Occipital lobe (tissue), 2 donors: ENCODE measurements around the gene NLRP2B. TPM values are rescaled to one million over a fixed set of nuclear protein-coding genes. Genes with fewer than 3 reads are reported as not detected.
"Not testable (repeated sequence)": the region's sequence is repeated elsewhere in the genome, so short reads cannot be mapped to it uniquely, and the experiment has no call there.

Experiments
- DNase-seq: peaks from one replicate; lab custom pipeline; 2025; lab: John Stamatoyannopoulos, UW
- total RNA-seq: library from RNA; depleted of rRNA; stranded (reverse); fragments of >200 nt; gene quantifications from one replicate; pipeline ENCODE4 v1.2.3, GENCODE V29; 2014

The NLRP2B gene
- total RNA-seq: 0.16 TPM

- DNase-seq: no peak
Measured at GRCh38 chrX:57680160-57680559, at the start of gene NLRP2B. NLRP2B (minus strand) TSS chrX:57680260.

- DNase-seq: not testable (repeated sequence)
Measured at GRCh38 chrX:57725995-57726394, 45.9 kb upstream of the NLRP2B start.

- no peak for DNase-seq
Measured at GRCh38 chrX:57681341-57681740, 1.3 kb upstream of the NLRP2B start.

DNA sequence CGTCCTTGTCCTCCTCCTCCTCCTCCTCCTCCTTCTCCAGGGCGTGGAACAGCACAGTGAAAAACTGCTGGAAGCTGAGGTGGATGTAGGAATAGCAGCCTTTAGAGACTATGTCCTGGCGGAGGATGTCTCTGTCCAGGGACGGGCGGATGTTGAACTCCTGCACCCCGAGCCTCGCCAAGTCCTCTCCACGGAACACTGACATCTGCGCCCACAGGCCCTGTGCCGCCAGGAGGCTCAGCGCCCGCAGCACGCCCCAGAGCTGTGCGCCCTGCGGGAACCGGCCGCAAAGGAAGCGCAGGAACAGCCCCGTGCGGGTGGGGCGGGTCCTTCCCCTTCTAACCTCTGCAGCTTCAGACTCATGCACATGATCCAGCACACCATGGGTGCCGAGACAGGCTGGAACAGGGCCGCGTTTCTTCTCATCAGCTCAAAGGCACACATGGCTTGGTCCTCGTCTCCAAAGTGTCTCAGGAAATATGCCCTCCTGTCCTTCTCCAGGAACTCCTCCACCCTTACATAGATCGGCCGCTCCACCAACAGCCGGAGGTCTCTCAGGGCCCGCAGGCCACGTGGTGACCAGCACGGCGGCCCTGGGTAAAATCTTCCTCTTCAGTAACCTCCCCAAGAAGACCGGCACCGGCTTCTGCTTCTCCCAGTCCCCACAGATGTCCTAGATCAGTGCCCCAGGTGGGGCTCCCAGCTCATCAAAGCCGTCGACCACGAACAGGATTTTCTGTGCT, 1.2 kb downstream of the NLRP2B start:
- DNase-seq: no peak

- no peak for DNase-seq
Measured at GRCh38 chrX:57677132-57677858, 2.8 kb downstream of the NLRP2B start.

- DNase-seq: no peak
Measured at GRCh38 chrX:57675320-57675719, 4.7 kb downstream of the NLRP2B start.

DNA sequence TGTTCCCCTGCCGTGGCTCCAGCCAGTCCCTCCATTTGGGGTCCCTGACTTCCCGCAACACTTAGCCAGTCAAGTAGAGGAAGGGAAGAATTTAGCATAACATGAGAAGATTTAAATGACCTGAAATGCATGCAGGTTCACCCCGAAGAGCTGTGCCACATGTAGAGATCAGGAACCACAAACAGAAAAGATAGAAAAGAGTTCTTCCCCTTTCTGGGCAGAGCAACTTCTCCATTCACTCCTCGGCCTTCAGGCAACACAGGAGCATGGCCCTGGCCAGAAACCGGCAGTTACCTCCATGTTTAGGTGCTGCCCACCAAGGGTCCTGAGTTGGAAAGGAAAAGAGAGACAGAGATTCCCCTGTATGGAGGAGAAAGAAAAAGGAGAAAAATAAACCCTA, 5.2 kb downstream of the NLRP2B start:
- no peak for DNase-seq

DNA sequence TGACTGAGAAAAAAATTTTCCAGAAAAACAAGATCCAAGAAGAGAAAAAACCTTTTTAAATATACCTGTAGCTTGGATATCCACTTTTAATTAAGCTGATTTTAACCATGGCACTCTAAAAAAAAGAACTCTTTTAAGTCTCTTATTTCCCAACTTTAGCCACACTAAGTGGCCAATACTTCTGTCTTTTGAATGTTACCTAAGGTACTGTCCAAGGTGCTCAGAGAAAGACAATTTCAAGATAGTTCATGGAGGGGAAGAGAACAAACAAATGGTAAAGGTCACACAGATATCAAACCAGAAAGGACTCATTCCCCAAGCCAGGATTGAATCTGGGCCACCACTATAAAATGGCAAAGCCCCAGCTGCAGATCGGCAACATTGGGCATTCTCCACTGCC, 10.1 kb downstream of the NLRP2B start:
- no peak for DNase-seq

- DNase-seq: no peak
Measured at GRCh38 chrX:57667010-57667409, 13.1 kb downstream of the NLRP2B start.

DNA sequence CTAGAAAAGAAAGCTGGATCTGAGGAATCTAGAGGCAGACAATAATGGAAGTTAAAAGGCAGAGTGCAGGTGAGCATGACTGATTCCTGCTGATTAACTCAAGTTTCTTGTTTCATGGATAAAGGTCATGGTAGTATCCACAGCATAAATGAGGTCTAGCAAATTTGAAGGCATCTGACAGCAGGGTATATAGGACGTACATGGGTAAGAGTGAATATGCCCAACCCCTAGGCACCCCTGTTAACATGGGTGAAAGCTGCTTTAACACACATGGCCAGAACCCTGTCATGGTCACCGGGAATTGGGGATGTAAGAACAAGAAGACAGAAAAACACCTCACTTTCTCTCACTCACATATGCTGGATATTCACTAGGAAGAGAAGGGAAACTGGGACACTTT, 25.0 kb downstream of the NLRP2B start:
- no peak for DNase-seq

DNA sequence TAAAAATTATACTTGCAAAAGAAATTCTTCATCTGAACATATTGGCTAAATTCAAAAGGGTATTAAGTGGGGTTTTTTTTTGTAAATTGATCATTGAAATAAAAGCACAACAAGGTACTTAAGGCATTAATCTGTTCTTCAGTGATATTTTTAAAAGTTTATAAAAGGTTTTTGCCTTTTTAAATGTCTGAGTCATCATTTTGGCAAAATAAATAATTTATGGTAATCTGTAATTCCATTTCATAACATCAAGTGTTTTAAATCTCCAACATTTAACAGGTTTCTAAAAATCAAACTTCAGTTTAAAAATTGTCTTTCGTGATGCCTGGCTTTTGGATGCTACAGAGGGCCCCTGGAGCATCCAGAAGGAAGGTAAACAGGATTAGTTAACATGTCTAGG, 27.4 kb downstream of the NLRP2B start:
- no peak for DNase-seq

GRCh38 chrX:57651169-57651919, 28.7 kb downstream of the NLRP2B start:
- no peak for DNase-seq

GRCh38 chrX:57647020-57647419, 33.0 kb downstream of the NLRP2B start:
- DNase-seq: no peak

DNA sequence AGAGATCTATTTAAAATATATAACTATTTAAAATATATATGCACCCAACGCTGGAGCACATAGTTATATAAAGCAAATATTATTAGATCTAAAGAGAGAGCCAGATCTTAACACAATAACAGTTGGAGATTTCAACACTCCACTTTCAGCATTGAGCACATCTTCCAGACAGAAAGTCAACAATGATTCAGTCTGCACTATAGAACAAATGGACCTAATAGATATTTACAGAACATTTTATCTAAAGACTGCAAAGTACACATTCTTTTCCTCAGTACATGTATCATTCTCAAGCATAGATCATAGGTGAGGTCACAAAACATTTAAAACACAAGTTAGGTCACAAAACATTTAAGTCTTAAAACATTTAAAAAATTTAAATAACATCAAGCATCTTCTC, 36.4 kb downstream of the NLRP2B start:
- no peak for DNase-seq

DNA sequence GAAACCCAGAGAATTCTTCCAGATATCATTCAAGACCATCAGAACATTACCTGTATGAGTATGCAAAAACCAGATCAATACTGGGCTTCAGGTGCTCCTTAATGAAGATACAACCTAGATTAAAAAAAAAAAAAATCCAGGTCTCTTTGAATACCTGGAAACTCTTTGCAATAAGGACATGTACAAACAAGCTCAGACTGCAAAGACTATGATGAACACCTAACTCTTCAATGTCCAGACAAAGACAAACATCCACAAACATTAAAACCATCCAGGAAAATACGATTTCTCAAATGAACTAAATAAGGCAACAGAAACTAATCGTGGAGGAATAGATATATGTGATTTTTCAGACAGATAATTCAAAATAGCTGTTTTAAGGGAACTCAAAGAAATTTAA, 38.7 kb downstream of the NLRP2B start:
- DNase-seq: no peak

DNA sequence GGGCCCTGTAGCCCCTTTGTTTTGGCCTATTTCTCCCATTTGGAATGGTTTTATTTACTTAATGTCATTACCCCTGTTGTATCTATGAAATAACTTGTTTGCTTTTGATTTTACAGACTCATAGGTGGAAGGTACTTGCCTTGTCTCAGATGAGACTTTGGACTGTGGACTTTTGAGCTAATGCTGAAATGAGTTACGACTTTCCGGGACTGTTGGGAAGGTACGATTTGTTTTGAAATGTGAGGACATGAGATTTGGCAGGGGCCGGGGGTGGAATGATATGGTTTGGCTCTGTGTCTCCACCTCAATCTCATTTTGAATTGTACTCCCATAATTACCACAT, 39.4 kb downstream of the NLRP2B start:
- no peak for DNase-seq

DNA sequence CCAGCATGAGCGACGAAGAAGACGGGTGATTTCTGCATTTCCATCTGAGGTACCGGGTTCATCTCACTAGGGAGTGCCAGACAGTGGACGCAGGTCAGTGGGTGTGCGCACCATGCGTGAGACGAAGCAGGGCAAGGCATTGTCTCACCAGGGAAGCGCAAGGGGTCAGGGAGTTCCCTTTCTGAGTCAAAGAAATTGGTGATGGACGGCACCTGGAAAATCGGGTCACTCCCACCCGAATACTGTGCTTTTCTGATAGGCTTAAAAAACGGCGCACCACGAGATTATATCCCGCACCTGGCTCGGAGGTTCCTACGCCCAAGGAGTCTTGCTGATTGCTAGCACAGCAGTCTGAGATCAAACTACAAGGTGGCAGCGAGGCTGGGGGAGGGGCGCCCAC, 50.6 kb downstream of the NLRP2B start:
- not testable (repeated sequence) for DNase-seq

Other genes with a start within 250 kb of the NLRP2B start
- gene ZXDB, start 88.2 kb downstream of the NLRP2B start, total RNA-seq: 20.0 TPM
- gene ZXDA, start 230.2 kb upstream of the NLRP2B start, total RNA-seq: 32.0 TPM